GM18526 (cell line): ENCODE data around the gene PSRC1.

Source experiments
- POLR2A ChIP-seq: IDR thresholded peaks from 3 replicates; pipeline ENCODE4 v1.6.1; 2011; ENCODE audit not compliant: insufficient read length; ENCODE audit errors: extremely low read depth

The PSRC1 gene

DNA sequence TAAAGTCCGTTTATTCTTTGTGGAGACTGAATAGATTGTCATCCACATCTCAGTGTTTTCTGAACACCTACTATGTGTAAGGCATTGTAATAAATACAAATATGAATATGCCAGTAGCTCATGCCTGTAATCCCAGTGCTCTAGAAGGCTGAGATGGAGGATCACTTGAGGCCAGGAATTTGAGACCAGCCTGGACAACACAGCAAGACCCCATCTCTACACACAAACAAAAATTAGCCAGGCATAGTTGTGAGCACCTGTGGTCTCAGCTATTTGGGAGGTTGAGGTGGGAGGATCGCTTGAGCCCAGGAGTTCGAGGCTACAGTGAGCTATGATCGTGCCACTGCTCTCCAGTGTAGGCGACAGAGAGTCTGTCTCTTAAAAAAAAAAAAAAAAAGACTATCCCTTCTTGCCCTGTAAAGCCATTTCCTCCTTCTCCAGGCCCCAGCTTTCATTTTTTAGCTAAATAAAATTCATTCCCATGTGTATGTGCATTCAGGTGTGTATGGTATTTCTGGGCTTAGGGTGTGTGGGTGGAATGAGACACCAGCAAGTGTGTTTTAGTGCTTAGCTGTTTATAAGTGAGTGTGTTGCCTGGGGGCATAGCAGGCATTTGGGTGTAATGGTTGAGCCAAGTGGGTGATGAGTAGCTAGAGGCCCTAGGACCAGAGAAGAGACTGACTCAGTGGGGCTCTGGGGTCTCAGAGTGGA, 25.8 kb downstream of the PSRC1 start:
- TF ChIP-seq POLR2A = no peak

DNA sequence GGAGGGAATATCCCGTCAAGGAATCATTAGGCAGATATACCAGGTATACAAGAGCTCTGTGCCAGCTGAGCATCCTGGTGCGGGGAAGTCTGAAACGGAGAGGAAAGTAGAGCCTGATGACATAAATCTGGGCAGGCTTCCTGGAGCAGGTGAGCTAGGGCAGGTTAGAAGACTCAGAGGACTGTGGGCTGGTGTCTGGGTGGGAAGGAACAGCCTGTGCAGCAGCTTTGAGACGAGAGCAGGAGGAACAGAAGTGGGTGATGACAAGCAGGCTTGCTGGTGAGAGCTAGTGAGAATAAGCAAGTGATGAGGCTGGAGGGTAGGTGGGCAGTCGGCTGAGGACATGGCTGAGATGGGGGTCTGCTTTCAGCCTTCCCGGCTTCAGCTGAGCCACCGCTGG, 26.9 kb downstream of the PSRC1 start:
- TF ChIP-seq POLR2A = no peak

DNA sequence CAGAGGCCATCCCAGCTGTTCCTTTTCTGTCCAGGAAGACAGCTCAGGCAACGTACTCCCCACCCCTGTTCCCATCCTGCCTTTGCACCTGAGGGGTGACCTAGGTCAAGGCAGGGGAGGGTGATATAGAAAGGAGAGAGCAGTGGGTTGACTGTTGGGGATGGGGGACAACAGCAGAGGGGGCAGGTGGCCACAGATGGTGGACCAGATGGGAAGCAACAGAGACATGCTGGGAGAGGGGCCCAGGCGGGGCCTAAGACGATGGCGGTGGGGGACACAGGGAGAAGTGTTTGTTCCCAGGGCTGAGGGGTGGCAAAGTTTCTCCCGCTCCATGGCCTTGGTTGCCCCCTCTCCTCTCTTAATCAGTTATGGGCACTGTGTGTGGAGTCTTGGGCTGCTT, 27.3 kb downstream of the PSRC1 start:
- TF ChIP-seq POLR2A = no peak

DNA sequence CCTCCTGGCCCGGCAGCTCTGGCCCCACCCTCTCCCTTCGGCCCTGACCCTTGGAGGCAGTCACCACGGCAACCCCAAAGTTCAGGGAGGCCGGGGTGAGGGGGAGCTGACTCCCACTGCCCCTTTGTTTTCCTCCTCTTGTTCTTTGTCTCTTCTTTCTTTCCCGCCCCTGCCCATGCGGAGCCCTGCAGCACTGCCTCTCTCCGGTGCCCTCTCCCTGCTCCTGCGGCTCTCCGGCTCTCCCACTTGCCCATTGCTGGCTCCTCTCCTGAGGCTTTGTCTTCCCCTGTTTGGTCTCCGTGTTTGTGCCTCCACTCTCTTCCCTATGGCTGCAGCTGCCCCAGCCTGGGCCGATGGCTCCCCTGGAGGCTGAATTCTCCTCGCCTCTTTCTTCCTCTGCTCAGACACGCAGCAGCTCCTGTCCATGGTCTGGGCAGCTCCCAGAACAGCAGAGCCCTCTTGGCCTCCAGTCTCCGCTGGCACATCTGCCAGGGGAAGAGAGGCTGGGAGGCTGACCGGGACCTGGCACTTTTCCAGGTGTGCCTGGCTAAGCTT, 27.8 kb downstream of the PSRC1 start:
- no peak for TF ChIP-seq POLR2A

DNA sequence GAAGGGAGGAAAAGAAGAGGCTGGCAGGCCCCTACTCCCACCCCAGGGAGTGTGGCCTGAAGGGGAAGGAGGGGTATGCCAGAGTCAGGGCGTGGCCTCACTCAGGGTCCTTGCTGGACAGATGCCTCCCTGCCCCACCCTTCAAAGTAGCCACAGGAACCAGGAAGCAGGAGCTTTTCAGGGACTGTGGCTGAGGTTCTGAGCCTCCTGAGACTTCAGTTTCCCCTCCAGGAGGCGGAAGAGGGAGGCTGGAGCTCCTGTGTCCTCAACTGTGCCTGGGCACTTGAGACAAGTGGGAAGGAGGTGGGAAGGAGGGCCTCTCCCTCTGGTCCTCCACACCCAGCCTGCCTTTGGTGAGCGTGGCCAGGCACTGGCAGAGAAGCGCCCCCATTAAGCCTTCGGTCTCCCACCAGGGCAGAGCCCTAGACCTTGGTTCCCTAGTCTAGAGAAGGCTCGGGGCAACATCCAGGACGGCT, 28.3 kb downstream of the PSRC1 start:
- no peak for TF ChIP-seq POLR2A

DNA sequence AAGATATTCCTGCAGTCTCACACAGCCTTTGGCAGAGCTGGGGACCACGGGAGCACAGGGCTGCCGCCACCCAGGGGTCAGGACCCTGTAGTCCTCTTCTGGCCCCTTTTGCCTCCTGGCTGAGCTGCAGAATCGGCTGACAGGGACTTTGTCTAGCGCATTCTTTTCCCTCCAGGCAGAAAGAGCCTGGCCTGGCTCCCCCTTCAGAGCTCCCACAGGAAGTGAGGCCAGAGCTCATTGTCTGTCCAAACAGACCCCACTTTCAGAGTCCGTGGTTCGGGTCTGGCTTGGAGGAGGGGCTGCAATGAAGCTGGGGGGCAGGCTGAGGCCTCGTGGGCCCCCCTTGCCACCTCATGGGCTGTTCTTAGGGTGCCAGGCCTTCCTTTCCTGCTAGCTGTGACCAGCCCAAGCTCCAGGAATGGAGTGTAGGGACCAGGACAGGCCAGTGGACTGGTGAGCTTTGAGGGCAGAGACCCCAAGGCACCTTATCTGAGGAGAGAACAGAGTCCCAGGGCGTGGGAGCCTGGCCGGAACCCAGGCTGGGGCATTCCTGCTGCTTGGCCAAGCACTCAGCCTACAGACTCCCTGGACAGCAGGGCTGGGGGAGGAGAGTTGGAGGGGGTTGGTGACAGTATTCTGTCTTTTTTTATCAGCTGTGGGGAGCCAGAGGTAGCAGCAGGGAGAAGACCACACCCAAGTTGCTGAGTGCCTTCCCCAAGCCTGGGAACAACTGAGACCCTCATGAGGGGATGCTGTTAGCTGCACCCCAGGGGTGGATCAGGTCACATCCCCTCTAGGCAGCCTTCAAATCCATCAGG, 28.9 kb downstream of the PSRC1 start:
- TF ChIP-seq POLR2A = no peak

DNA sequence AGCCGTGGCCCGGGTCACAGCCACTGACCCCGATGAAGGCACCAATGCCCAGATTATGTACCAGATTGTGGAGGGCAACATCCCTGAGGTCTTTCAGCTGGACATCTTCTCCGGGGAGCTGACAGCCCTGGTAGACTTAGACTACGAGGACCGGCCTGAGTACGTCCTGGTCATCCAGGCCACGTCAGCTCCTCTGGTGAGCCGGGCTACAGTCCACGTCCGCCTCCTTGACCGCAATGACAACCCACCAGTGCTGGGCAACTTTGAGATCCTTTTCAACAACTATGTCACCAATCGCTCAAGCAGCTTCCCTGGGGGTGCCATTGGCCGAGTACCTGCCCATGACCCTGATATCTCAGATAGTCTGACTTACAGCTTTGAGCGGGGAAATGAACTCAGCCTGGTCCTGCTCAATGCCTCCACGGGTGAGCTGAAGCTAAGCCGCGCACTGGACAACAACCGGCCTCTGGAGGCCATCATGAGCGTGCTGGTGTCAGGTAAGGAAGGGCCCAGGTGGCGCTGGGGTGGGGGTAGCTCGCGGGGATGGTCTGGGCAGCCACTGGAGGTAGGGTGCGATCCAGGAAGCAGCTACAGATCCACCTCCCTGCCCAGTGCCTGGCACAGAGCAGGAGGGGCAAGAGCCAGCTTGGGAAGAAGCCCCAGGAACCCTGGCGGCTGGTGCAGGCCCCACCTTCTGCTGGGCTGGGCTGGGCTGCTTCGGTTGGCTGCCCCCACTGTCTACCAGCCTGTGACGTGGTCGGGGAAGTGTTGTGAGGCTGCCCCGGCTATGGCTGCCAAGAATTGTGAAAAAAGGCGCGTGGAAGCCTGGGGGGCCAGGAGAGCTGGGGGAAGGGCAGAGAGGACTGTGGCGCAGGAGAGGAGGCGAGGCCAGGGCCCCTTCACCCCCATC, 29.8 kb downstream of the PSRC1 start:
- no peak for TF ChIP-seq POLR2A

DNA sequence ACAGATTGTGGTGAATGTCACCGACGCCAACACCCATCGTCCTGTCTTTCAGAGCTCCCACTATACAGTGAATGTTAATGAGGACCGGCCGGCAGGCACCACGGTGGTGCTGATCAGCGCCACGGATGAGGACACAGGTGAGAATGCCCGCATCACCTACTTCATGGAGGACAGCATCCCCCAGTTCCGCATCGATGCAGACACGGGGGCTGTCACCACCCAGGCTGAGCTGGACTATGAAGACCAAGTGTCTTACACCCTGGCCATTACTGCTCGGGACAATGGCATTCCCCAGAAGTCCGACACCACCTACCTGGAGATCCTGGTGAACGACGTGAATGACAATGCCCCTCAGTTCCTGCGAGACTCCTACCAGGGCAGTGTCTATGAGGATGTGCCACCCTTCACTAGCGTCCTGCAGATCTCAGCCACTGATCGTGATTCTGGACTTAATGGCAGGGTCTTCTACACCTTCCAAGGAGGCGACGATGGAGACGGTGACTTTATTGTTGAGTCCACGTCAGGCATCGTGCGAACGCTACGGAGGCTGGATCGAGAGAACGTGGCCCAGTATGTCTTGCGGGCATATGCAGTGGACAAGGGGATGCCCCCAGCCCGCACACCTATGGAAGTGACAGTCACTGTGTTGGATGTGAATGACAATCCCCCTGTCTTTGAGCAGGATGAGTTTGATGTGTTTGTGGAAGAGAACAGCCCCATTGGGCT, 30.6 kb downstream of the PSRC1 start:
- no peak for TF ChIP-seq POLR2A

DNA sequence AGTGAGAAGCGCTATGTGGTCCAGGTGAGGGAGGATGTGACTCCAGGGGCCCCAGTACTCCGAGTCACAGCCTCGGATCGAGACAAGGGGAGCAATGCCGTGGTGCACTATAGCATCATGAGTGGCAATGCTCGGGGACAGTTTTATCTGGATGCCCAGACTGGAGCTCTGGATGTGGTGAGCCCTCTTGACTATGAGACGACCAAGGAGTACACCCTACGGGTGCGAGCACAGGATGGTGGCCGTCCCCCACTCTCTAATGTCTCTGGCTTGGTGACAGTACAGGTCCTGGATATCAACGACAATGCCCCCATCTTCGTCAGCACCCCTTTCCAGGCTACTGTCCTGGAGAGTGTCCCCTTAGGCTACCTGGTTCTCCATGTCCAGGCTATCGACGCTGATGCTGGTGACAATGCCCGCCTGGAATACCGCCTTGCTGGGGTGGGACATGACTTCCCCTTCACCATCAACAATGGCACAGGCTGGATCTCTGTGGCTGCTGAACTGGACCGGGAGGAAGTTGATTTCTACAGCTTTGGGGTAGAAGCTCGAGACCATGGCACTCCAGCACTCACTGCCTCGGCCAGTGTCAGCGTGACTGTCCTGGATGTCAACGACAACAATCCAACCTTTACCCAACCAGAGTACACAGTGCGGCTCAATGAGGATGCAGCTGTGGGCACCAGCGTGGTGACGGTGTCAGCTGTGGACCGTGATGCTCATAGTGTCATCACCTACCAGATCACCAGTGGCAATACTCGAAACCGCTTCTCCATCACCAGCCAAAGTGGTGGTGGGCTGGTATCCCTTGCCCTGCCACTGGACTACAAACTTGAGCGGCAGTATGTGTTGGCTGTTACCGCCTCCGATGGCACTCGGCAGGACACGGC, 31.4 kb downstream of the PSRC1 start:
- no peak for TF ChIP-seq POLR2A

DNA sequence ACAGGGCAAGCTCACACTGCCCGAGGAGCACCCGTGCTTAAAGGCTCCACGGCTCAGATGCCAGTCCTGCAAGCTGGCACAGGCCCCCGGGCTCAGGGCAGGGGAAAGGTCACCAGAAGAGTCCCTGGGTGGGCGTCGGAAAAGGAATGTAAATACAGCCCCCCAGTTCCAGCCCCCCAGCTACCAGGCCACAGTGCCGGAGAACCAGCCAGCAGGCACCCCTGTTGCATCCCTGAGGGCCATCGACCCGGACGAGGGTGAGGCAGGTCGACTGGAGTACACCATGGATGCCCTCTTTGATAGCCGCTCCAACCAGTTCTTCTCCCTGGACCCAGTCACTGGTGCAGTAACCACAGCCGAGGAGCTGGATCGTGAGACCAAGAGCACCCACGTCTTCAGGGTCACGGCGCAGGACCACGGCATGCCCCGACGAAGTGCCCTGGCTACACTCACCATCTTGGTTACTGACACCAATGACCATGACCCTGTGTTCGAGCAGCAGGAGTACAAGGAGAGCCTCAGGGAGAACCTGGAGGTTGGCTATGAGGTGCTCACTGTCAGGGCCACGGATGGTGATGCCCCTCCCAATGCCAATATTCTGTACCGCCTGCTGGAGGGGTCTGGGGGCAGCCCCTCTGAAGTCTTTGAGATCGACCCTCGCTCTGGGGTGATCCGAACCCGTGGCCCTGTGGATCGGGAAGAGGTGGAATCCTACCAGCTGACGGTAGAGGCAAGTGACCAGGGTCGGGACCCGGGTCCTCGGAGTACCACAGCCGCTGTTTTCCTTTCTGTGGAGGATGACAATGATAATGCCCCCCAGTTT, 32.3 kb downstream of the PSRC1 start:
- TF ChIP-seq POLR2A = no peak

DNA sequence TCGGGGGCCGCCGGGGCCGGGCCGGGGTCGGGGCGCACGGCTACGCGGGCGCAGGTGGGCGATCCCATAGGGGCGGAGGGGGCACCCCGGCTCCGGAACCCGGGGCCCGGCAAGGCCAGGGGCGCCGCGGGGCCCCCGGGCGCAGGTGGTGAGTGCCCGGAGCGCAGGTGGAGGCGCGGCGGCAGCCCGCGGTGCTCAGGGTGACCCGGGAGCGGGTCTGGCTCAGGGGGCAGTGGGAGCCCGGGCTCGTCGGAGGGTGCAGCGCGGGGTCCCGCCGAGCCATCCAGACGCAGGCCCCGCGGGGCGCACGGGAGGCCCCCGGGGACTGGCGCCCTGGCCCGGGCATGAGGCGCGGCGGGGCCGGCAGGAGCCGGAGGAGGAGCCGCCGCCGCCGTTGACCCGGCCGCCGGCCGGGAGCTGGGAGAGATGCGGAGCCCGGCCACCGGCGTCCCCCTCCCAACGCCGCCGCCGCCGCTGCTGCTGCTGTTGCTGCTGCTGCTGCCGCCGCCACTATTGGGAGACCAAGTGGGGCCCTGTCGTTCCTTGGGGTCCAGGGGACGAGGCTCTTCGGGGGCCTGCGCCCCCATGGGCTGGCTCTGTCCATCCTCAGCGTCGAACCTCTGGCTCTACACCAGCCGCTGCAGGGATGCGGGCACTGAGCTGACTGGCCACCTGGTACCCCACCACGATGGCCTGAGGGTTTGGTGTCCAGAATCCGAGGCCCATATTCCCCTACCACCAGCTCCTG, 33.1 kb downstream of the PSRC1 start:
- no peak for TF ChIP-seq POLR2A

DNA sequence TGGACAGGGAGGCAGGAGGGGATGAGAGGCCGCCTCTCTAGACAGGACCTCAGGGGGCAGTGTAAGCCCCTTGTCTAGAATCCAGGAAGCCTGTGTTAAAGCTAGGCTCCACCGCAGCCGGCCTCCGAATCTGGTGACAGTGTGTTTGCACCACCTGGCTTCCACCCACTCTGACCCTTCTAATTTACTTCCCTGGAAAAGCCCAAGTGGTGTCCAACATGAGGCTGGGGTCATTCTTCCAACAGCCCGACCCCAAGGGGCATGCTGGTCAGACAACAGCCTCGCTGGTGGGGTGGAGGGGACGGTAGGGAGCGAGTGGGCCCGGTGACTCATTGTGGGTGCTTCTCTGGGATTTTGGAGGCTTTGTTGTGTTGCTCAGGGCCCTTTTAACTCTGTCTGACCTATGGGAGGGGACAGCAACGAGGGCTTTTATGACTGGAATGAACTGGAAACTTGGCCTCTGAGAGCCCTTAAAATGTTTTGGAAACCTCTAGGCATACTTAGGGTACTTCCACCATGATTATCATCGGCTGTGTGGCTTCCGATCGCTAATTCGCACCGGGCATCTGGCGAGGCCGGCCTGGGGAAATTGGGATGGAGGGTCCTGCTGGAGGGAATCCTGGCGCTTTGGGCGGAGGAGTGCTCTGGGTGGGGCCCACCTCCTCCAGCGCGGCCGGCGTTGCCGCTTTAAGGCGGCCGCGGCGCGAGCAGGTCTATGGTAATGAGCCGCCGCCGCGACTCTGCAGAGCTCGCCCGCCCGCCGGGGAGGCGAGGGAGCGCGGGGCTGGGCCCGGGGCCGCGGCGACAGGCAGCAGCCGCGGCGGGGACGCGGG, 33.9 kb downstream of the PSRC1 start, which contains the start of gene CELSR2:
CELSR2 (plus strand) TSS at position 743 of the 833 bp plus-strand sequence. CDS start 541 bp downstream, outside the sequence.
- no peak for TF ChIP-seq POLR2A
